H9 (cell line): ENCODE data around the gene SPATS2. TPM values are rescaled to one million over a fixed set of nuclear protein-coding genes. Genes with fewer than 3 reads are reported as not detected.

Source experiments
- DNase-seq: peaks from one replicate; pipeline ENCODE4 v3.0.0-alpha.2; 2017
- H2AFZ ChIP-seq: one replicate; pipeline ENCODE4 v1.6.1; 2013; ENCODE audit warnings: mild to moderate bottlenecking, low read length, control low read depth, moderate library complexity
- H2AK5ac ChIP-seq: 2 replicates; pipeline ENCODE4 v1.6.1; 2013; ENCODE audit warnings: low read length, control low read depth, mixed read lengths; ENCODE audit not compliant: insufficient read length
- H2BK120ac ChIP-seq: one replicate; pipeline ENCODE4 v1.6.1; 2013; ENCODE audit warnings: low read depth, mild to moderate bottlenecking, low read length, control low read depth, inconsistent platforms; ENCODE audit not compliant: poor library complexity, severe bottlenecking
- H2BK12ac ChIP-seq: 2 replicates; pipeline ENCODE4 v1.6.1; 2013; ENCODE audit warnings: low read length, control low read depth, mixed read lengths, low read depth; ENCODE audit not compliant: insufficient read length
- H2BK15ac ChIP-seq: 2 replicates; pipeline ENCODE4 v1.6.1; 2013; ENCODE audit warnings: low read depth, low read length, control low read depth
- H2BK20ac ChIP-seq: one replicate; pipeline ENCODE4 v1.6.1; 2013; ENCODE audit warnings: low read depth, mild to moderate bottlenecking, low read length, control low read depth, inconsistent platforms; ENCODE audit not compliant: poor library complexity, severe bottlenecking
- H2BK5ac ChIP-seq: 2 replicates; pipeline ENCODE4 v1.6.1; 2013; ENCODE audit warnings: low read length, control low read depth, mixed read lengths; ENCODE audit not compliant: insufficient read length
- H3K14ac ChIP-seq: 2 replicates; pipeline ENCODE4 v1.6.1; 2013; ENCODE audit warnings: low read length, control low read depth; ENCODE audit not compliant: insufficient read depth
- H3K18ac ChIP-seq: 2 replicates; pipeline ENCODE4 v1.6.1; 2013; ENCODE audit warnings: low read depth, mild to moderate bottlenecking, mixed read lengths, low read length, control low read depth; ENCODE audit not compliant: insufficient read length
- H3K23ac ChIP-seq: 2 replicates; pipeline ENCODE4 v1.6.1; 2013; ENCODE audit warnings: low read length, control low read depth, mixed read lengths, low read depth; ENCODE audit not compliant: insufficient read length
- H3K23me2 ChIP-seq: 2 replicates; pipeline ENCODE4 v1.6.1; 2013; ENCODE audit warnings: low read depth, mild to moderate bottlenecking, mixed read lengths, low read length, control low read depth; ENCODE audit not compliant: insufficient read length, poor library complexity, severe bottlenecking
- H3K27ac ChIP-seq: 2 replicates; pipeline ENCODE4 v1.5.1; 2013; ENCODE audit warnings: low read length, control low read depth, mixed read lengths, low read depth; ENCODE audit not compliant: insufficient read length
- H3K27me3 ChIP-seq: 2 replicates; pipeline ENCODE4 v1.6.1; 2013; ENCODE audit warnings: low read length, control low read depth, inconsistent platforms; ENCODE audit not compliant: insufficient read depth
- H3K4ac ChIP-seq: 2 replicates; pipeline ENCODE4 v1.6.1; 2013; ENCODE audit warnings: low read depth, mild to moderate bottlenecking, control low read depth, inconsistent platforms, low read length, moderate library complexity
- H3K4me1 ChIP-seq: 2 replicates; pipeline ENCODE4 v1.6.1; 2013; ENCODE audit warnings: low read length, control low read depth, inconsistent platforms; ENCODE audit not compliant: insufficient read depth
- H3K4me2 ChIP-seq: 2 replicates; pipeline ENCODE4 v1.6.1; 2013; ENCODE audit warnings: low read length, control low read depth, mixed read lengths; ENCODE audit not compliant: insufficient read length, insufficient read depth
- H3K56ac ChIP-seq: 2 replicates; pipeline ENCODE4 v1.6.1; 2013; ENCODE audit warnings: low read depth, mild to moderate bottlenecking, mixed read lengths, low read length, control low read depth; ENCODE audit not compliant: insufficient read length
- H3K79me1 ChIP-seq: 2 replicates; pipeline ENCODE4 v1.6.1; 2013; ENCODE audit warnings: low read depth, mild to moderate bottlenecking, moderate library complexity, low read length, control low read depth, inconsistent platforms; ENCODE audit not compliant: insufficient read depth, poor library complexity, severe bottlenecking
- H3K79me2 ChIP-seq: 2 replicates; pipeline ENCODE4 v1.6.1; 2013; ENCODE audit warnings: low read length, control low read depth, inconsistent platforms; ENCODE audit not compliant: insufficient read depth
- H3K9ac ChIP-seq: 2 replicates; pipeline ENCODE4 v1.6.1; 2013; ENCODE audit warnings: low read length, control low read depth, mixed read lengths; ENCODE audit not compliant: insufficient read length; ENCODE audit errors: extremely low read depth
- H3K9me3 ChIP-seq: one replicate; pipeline ENCODE4 v1.6.1; 2013; ENCODE audit warnings: low read depth, low read length, inconsistent platforms; ENCODE audit not compliant: control insufficient read depth
- H3T11ph ChIP-seq: one replicate; pipeline ENCODE4 v1.6.1; 2013; ENCODE audit warnings: mild to moderate bottlenecking, low read length, control low read depth, inconsistent platforms
- H4K20me1 ChIP-seq: one replicate; pipeline ENCODE4 v1.6.1; 2013; ENCODE audit not compliant: control insufficient read depth, insufficient read length, insufficient read depth
- H4K5ac ChIP-seq: 2 replicates; pipeline ENCODE4 v1.6.1; 2013; ENCODE audit warnings: low read depth, mild to moderate bottlenecking, mixed read lengths, low read length, control low read depth; ENCODE audit not compliant: insufficient read length
- H4K8ac ChIP-seq: replicated peaks from 2 replicates; pipeline ENCODE4 v1.6.1; 2013; ENCODE audit warnings: low read length, control low read depth, mixed read lengths, low read depth; ENCODE audit not compliant: insufficient read length
- H4K91ac ChIP-seq: 2 replicates; pipeline ENCODE4 v1.6.1; 2013; ENCODE audit warnings: low read depth, mild to moderate bottlenecking, moderate library complexity, mixed read lengths, low read length, control low read depth; ENCODE audit not compliant: insufficient read length
- H3K27ac Mint-ChIP-seq, 3 experiments: 2 replicates in 2 of 3; 3 replicates in 1 of 3; pipeline ENCODE4 v1.8.0; 2020 to 2021; ENCODE audit warnings: mixed read lengths in 3 of 3, mild to moderate bottlenecking in 1 of 3, moderate library complexity in 1 of 3
- H3K27me3 Mint-ChIP-seq: 2 replicates; pipeline ENCODE4 v1.8.0; 2021; ENCODE audit warnings: low read depth, mild to moderate bottlenecking, moderate library complexity, mixed read lengths
- H3K36me3 Mint-ChIP-seq, 3 experiments: 2 replicates in 2 of 3; 3 replicates in 1 of 3; pipeline ENCODE4 v1.8.0; 2020 to 2021; ENCODE audit warnings: low read depth in 3 of 3, mixed read lengths in 3 of 3; ENCODE audit not compliant: insufficient read depth in 1 of 3
- H3K4me1 Mint-ChIP-seq, 2 experiments: 2 replicates each; pipeline ENCODE4 v1.8.0; 2020; ENCODE audit warnings: mixed read lengths in 2 of 2
- H3K4me3 Mint-ChIP-seq, 2 experiments: 2 replicates in 1 of 2; 3 replicates in 1 of 2; pipeline ENCODE4 v1.8.0; 2020 to 2021; ENCODE audit warnings: mild to moderate bottlenecking in 2 of 2, mixed read lengths in 2 of 2, moderate library complexity in 1 of 2
- H3K9me3 Mint-ChIP-seq, 2 experiments: 2 replicates in 1 of 2; 3 replicates in 1 of 2; pipeline ENCODE4 v1.8.0; 2020; ENCODE audit warnings: mild to moderate bottlenecking in 2 of 2, mixed read lengths in 2 of 2, moderate library complexity in 1 of 2
- CTCF ChIP-seq: fragments of 200-600 bp; sonication (generic); conservative IDR thresholded peaks from 3 replicates; pipeline ENCODE4 v1.8.0; 2021; ENCODE audit warnings: antibody characterized with exemption, mild to moderate bottlenecking
- WGBS: extraction: QIAGEN DNeasy Blood & Tissue Kit; methylation state at CpG from one replicate; pipeline ENCODE4 v1.1.7; 2013; ENCODE audit warnings: missing lambda C conversion rate, low lambda C conversion rate, mixed read lengths; ENCODE audit not compliant: insufficient read length; ENCODE audit errors: extremely low coverage; 5-methylcytosine and 5-hydroxymethylcytosine counted together
- total RNA-seq: library from RNA; stranded (reverse); gene quantifications from 2 replicates; pipeline ENCODE4 v1.2.1, GENCODE V29; 2021

The SPATS2 gene
- total RNA-seq, 1 experiment from 2014 or later: 17.1 TPM

- no peak overlapping the region for H2AK5ac ChIP-seq
- no peak overlapping the region for H4K91ac ChIP-seq
- no peak overlapping the region for H2BK20ac ChIP-seq
- no peak overlapping the region for H3K9ac ChIP-seq
- WGBS: no CpG with 5 or more reads among the region's 1 CpG
- Mint-ChIP-seq H3K36me3 (peaks cover 23 to 48% (median 34%) of the 10 kb centered on the region in 3 experiments), H3K9me3 (no peaks in the 10 kb centered on the region), H3K27ac (no peak overlapping the region), H3K27me3 (no peaks in the 10 kb centered on the region; the same call in 1 of the 2 replicates), H3K4me3 (no peak overlapping the region), H3K4me1 (no peaks in the 10 kb centered on the region)
- no peak overlapping the region for H3K4me2 ChIP-seq
- no peak overlapping the region for H2BK15ac ChIP-seq
- no peak overlapping the region for H2AFZ ChIP-seq
- no peak overlapping the region for H2BK12ac ChIP-seq
- H4K5ac ChIP-seq: no peak overlapping the region
- H3K79me1 ChIP-seq: no peaks in the 10 kb centered on the region
- H3K9me3 ChIP-seq: no peaks in the 10 kb centered on the region
- no peak overlapping the region for H3K23ac ChIP-seq
- H4K20me1 ChIP-seq: no peaks in the 10 kb centered on the region
- no peak overlapping the region for H2BK5ac ChIP-seq
- H3K23me2 ChIP-seq: no peaks in the 10 kb centered on the region
- H3K27ac ChIP-seq: no peak overlapping the region
- no peak overlapping the region for H3K18ac ChIP-seq
- H3K79me2 ChIP-seq: no peaks in the 10 kb centered on the region
- no peak for DNase-seq
- H2BK120ac ChIP-seq: no peak overlapping the region
- H3K27me3 ChIP-seq: no peaks in the 10 kb centered on the region
- H3T11ph ChIP-seq: no peak overlapping the region
- H3K4me1 ChIP-seq: no peaks in the 10 kb centered on the region
- TF ChIP-seq CTCF: no peak
- no peak overlapping the region for H3K4ac ChIP-seq
- H3K14ac ChIP-seq: no peak overlapping the region
- no peak overlapping the region for H4K8ac ChIP-seq
- no peak overlapping the region for H3K56ac ChIP-seq
Measured at GRCh38 chr12:49502590-49502989, 135.3 kb downstream of the SPATS2 start.
